GM13977 (cell line): Measurements from ENCODE around the gene CNMD.
"Not testable (repeated sequence)": the region's sequence is repeated elsewhere in the genome, so short reads cannot be mapped to it uniquely, and the experiment has no call there.

Experiments
- DNase-seq: peaks from one replicate; pipeline ENCODE4 v3.0.0; 2012; ENCODE audit warnings: low spot score
- CTCF ChIP-seq: IDR thresholded peaks from 2 replicates; pipeline ENCODE4 v1.5.1; 2012; ENCODE audit warnings: mild to moderate bottlenecking, control low read depth; ENCODE audit not compliant: insufficient read depth; ENCODE audit errors: extremely low read depth, missing control alignments
- in situ Hi-C: fragments of 300-500 bp; cut with MboI; formaldehyde crosslinking; loops from one replicate; pipeline ENCODE4 v1.12.0; 2022; ENCODE audit warnings: low sequenced_read_pairs, low pct_unique_long_range_greater_than_20kb, mixed read lengths, inconsistent platforms; ENCODE audit not compliant: unreplicated experiment

Gene CNMD

GRCh38 chr13:52701728-52702465 lies 37.7 kb downstream of the CNMD start:
- DNase-seq: no peak
- in situ Hi-C loops: no loop called here
- TF ChIP-seq CTCF: no peak

- in situ Hi-C loops: no loop called here
- no peak for TF ChIP-seq CTCF
- DNase-seq: no peak
Observed at GRCh38 chr13:52696566-52696965, 43.1 kb downstream of the CNMD start.

GRCh38 chr13:52695856-52696255 lies 43.8 kb downstream of the CNMD start:
- in situ Hi-C loops: no loop called here
- no peak for TF ChIP-seq CTCF
- DNase-seq: peak; percentile 14

- TF ChIP-seq CTCF: no peak
- no peak for DNase-seq
- in situ Hi-C loops: no loop called here
Observed at GRCh38 chr13:52686376-52686775, 53.2 kb downstream of the CNMD start.

- in situ Hi-C loops, DNase-seq: not testable (repeated sequence)
Observed at GRCh38 chr13:52685806-52686205, 53.8 kb downstream of the CNMD start.

- TF ChIP-seq CTCF: no peak
- in situ Hi-C loops: no loop called here
- no peak for DNase-seq
Observed at GRCh38 chr13:52677823-52678222, 61.8 kb downstream of the CNMD start.

GRCh38 chr13:52673465-52673864 lies 66.2 kb downstream of the CNMD start:
- no peak for TF ChIP-seq CTCF
- in situ Hi-C loops: no loop called here
- no peak for DNase-seq
